Gastrocnemius medialis (tissue), 4 donors: ENCODE measurements around the gene RBFOX2. TPM values are rescaled to one million over a fixed set of nuclear protein-coding genes. Genes with fewer than 3 reads are reported as not detected.

ENCODE experiments used
- ATAC-seq, 2 donors: fragments of 150-250 bp; one replicate each; pipeline ENCODE4 v1.9.1; 2016
- DNase-seq, 2 donors: peaks; one replicate each; pipeline ENCODE4 v3.0.0-alpha.2; 2019
- H3K27ac ChIP-seq, 4 donors: fragments of 200-600 bp; sonication (generic); 1 replicate in 1 of 4; 2 replicates in 3 of 4; pipeline ENCODE4 v1.5.1; 2016 to 2018; ENCODE audit warnings: mild to moderate bottlenecking in 2 of 4, moderate library complexity in 1 of 4
- H3K27me3 ChIP-seq, 3 donors: fragments of 200-600 bp; sonication (generic) in 2 of 3; 1 replicate in 1 of 3; 2 replicates in 2 of 3; pipeline versions ENCODE4 v1.5.1 to v1.6.0; 2016 to 2019; ENCODE audit warnings: mild to moderate bottlenecking in 1 of 3, moderate library complexity in 1 of 3
- H3K36me3 ChIP-seq, 2 donors: fragments of 200-600 bp; sonication (generic) in 1 of 2; one replicate each; pipeline ENCODE4 v1.5.1; 2017 to 2018
- H3K4me1 ChIP-seq, 2 donors: fragments of 200-600 bp; sonication (generic) in 1 of 2; one replicate each; pipeline ENCODE4 v1.5.1; 2016 to 2017; ENCODE audit warnings: mild to moderate bottlenecking in 2 of 2
- H3K4me3 ChIP-seq, 4 donors: fragments of 200-600 bp; sonication (generic) in 3 of 4; 1 replicate in 1 of 4; 2 replicates in 3 of 4; pipeline ENCODE4 v1.5.1; 2016 to 2019; ENCODE audit warnings: mild to moderate bottlenecking in 2 of 4
- H3K9me3 ChIP-seq, 3 donors: fragments of 200-600 bp; sonication (generic) in 2 of 3; 1 replicate in 1 of 3; 2 replicates in 2 of 3; pipeline ENCODE4 v1.5.1; 2016 to 2019
- CTCF ChIP-seq, 5 experiments: fragments of 450-650 bp in 3 of 5; fragments of 200-600 bp in 2 of 5; sonication (generic) in 2 of 5; IDR thresholded peaks in 4 of 5; conservative IDR thresholded peaks in 1 of 5; 1 replicate in 4 of 5; 2 replicates in 1 of 5; pipeline ENCODE4 v1.5.1; 2016 to 2019; ENCODE audit warnings: antibody characterized with exemption in 5 of 5, mild to moderate bottlenecking in 3 of 5, moderate library complexity in 3 of 5
- POLR2A ChIP-seq, 2 donors: fragments of 450-650 bp; IDR thresholded peaks; one replicate each; pipeline ENCODE4 v1.6.1; 2017; ENCODE audit warnings: antibody characterized with exemption in 2 of 2, mild to moderate bottlenecking in 2 of 2, moderate library complexity in 2 of 2
- in situ Hi-C, 4 donors: fragments of 200-750 bp; cut with MboI; loops; one replicate each; pipeline versions ENCODE4 v1.15.0 to v1.8.0; 2017; ENCODE audit warnings: low sequenced_read_pairs in 4 of 4
- intact Hi-C: fragments of 100-400 bp; cut with DNase I; formaldehyde crosslinking; loops from one replicate; pipeline ENCODE4 v1.15.1; 2023; ENCODE audit warnings: low total_unique reads
- total RNA-seq, 4 donors: library from RNA; depleted of rRNA; stranded (reverse); fragments of >200 nt; gene quantifications; one replicate each; pipeline versions ENCODE4 v1.1.0 to v1.2.3, GENCODE V29; 2016

RBFOX2 gene
- total RNA-seq, 4 donors from 2014 or later: 26.0 to 32.1 (median 28.6) TPM

GRCh38 chr22:35863432-35863831, 165.2 kb downstream of the RBFOX2 start:
- peak overlapping the region in 1 of 4 donors; percentile 4 for H3K4me3 ChIP-seq
- DNase-seq: peak in 1 of 2 donors; percentile 44
- peak overlapping the region; percentile 80 to 90 (median 86) for H3K27ac ChIP-seq
- no peaks in the 10 kb centered on the region for H3K27me3 ChIP-seq
- no peak for TF ChIP-seq CTCF (IDR thresholded peaks at IDR 0.05 in 4 of 5, conservative IDR thresholded peaks at IDR 0.05 in 1 of 5)
- TF ChIP-seq POLR2A (IDR thresholded peaks at IDR 0.05): no peak
- intact Hi-C loops (no loop called here), in situ Hi-C loops (no loop called here)
- H3K9me3 ChIP-seq: no peaks in the 10 kb centered on the region
- H3K36me3 ChIP-seq: no peaks in the 10 kb centered on the region
- peaks cover 70 to 81% of the 10 kb centered on the region in 2 donors for H3K4me1 ChIP-seq
- peak; percentile 78 to 94 for ATAC-seq

- Histone ChIP-seq H3K27ac (peak overlapping the region; percentile 80 to 90 (median 86)), H3K36me3 (no peaks in the 10 kb centered on the region), H3K27me3 (no peaks in the 10 kb centered on the region), H3K4me3 (peak overlapping the region in 2 of 4 donors; percentile 4 to 11), H3K9me3 (no peaks in the 10 kb centered on the region), H3K4me1 (peaks cover 77 to 85% of the 10 kb centered on the region in 2 donors)
- intact Hi-C loops (no loop called here), in situ Hi-C loops (no loop called here)
- DNase-seq: no peak
- peak; percentile 81 to 88 for ATAC-seq
- TF ChIP-seq POLR2A (IDR thresholded peaks at IDR 0.05): no peak
- TF ChIP-seq CTCF (IDR thresholded peaks at IDR 0.05 in 4 of 5, conservative IDR thresholded peaks at IDR 0.05 in 1 of 5): no peak
Measured at GRCh38 chr22:35862697-35863096, 165.9 kb downstream of the RBFOX2 start.

- Histone ChIP-seq H3K27me3 (no peaks in the 10 kb centered on the region), H3K36me3 (no peaks in the 10 kb centered on the region), H3K4me3 (no peak overlapping the region), H3K27ac (peak overlapping the region; percentile 80 to 90 (median 86)), H3K9me3 (no peaks in the 10 kb centered on the region), H3K4me1 (peaks cover 78 to 86% of the 10 kb centered on the region in 2 donors)
- ATAC-seq (no peak), DNase-seq (no peak)
- in situ Hi-C loops: no loop called here
- intact Hi-C loops: no loop called here
- TF ChIP-seq POLR2A (IDR thresholded peaks at IDR 0.05): no peak
- no peak for TF ChIP-seq CTCF (IDR thresholded peaks at IDR 0.05 in 4 of 5, conservative IDR thresholded peaks at IDR 0.05 in 1 of 5)
Measured at GRCh38 chr22:35861451-35861850, 167.2 kb downstream of the RBFOX2 start.

- Histone ChIP-seq H3K27me3 (no peaks in the 10 kb centered on the region), H3K4me3 (no peak overlapping the region), H3K4me1 (peaks cover 73 to 82% of the 10 kb centered on the region in 2 donors), H3K36me3 (no peaks in the 10 kb centered on the region), H3K9me3 (no peaks in the 10 kb centered on the region), H3K27ac (peak overlapping the region; percentile 80 to 90 (median 86))
- no peak for TF ChIP-seq CTCF (IDR thresholded peaks at IDR 0.05 in 4 of 5, conservative IDR thresholded peaks at IDR 0.05 in 1 of 5)
- intact Hi-C loops: no loop called here
- in situ Hi-C loops: no loop called here
- ATAC-seq (no peak), DNase-seq (no peak)
Measured at GRCh38 chr22:35860837-35861236, 167.8 kb downstream of the RBFOX2 start.
